A549 (cell line): ENCODE data around the gene ORMDL2. TPM values are rescaled to one million over a fixed set of nuclear protein-coding genes. Genes with fewer than 3 reads are reported as not detected.
A peak's percentile ranks its signal among the peaks of the same experiment; 100 is the strongest.

ENCODE experiments used
- ATAC-seq, 2 experiments: fragments of 200-7000 bp in 1 of 2; fragments of >200 bp in 1 of 2; cut with Nextera tagmentation in 1 of 2; cut with Tn5 transposase in 1 of 2; 3 replicates each; pipeline versions ENCODE4 v1.8.0 to v1.9.1; 2018 to 2020; ENCODE audit warnings: mild to moderate bottlenecking in 1 of 2, moderate library complexity in 1 of 2
- CTCF ChIA-PET: fragments of 300-600 bp; sonication (Branson Sonifier 250); formaldehyde crosslinking; extraction: SDS; loops from one replicate; lab custom pipeline; 2021; ENCODE audit warnings: antibody characterized with exemption, inconsistent platforms; lab: Yijun Ruan, JAX
- POLR2A ChIA-PET: fragments of 350-600 bp; formaldehyde crosslinking; extraction: SDS; loops from one replicate; lab custom pipeline; 2021; ENCODE audit warnings: antibody characterized with exemption, inconsistent platforms; lab: Yijun Ruan, JAX
- DNase-seq, 2 experiments: peaks; one replicate each; pipeline versions ENCODE4 v3.0.0 to v3.0.0-alpha.2; 2011 to 2016; ENCODE audit warnings: low read depth in 1 of 2, low spot score in 1 of 2
- FAIRE-seq: peaks from 2 replicates; lab custom pipeline; 2011; peaks lifted over from hg19 to GRCh38; lab: Jason Lieb, UNC
- H3K27ac ChIP-seq, 2 experiments: fragments of >200 bp; sonication (Bioruptor Twin); formaldehyde crosslinking; 3 replicates each; pipeline ENCODE4 v1.5.1; 2016 to 2017
- H3K4me1 ChIP-seq: fragments of >200 bp; sonication (Bioruptor Twin); formaldehyde crosslinking; 3 replicates; pipeline ENCODE4 v1.6.1; 2016
- H3K4me2 ChIP-seq: fragments of >200 bp; sonication (Bioruptor Twin); formaldehyde crosslinking; 3 replicates; pipeline ENCODE4 v1.6.1; 2016
- H3K4me3 ChIP-seq: fragments of >200 bp; sonication (Bioruptor Twin); formaldehyde crosslinking; 3 replicates; pipeline ENCODE4 v1.5.1; 2016
- H3K9me3 ChIP-seq: fragments of >200 bp; sonication (Bioruptor Twin); formaldehyde crosslinking; 3 replicates; pipeline ENCODE4 v1.6.1; 2016
- BCL3 ChIP-seq: fragments of >200 bp; sonication (Bioruptor Twin); formaldehyde crosslinking; IDR thresholded peaks from 3 replicates; pipeline ENCODE4 v1.6.1; 2016
- CBX2 ChIP-seq: fragments of 200-600 bp; sonication (generic); IDR thresholded peaks from 2 replicates; pipeline ENCODE4 v1.6.1; 2016; ENCODE audit warnings: low read depth, mild to moderate bottlenecking, borderline replicate concordance
- CHD2 ChIP-seq: fragments of 150-350 bp; IDR thresholded peaks from 2 replicates; pipeline ENCODE4 v1.6.1; 2014; ENCODE audit warnings: low read length; ENCODE audit not compliant: partially characterized antibody
- EHMT2 ChIP-seq: fragments of 200-600 bp; sonication (generic); IDR thresholded peaks from 2 replicates; pipeline ENCODE4 v1.6.1; 2016; ENCODE audit warnings: antibody characterized with exemption, low read depth, mild to moderate bottlenecking, moderate library complexity
- ELK1 ChIP-seq: fragments of 150-350 bp; IDR thresholded peaks from 2 replicates; pipeline ENCODE4 v1.6.1; 2014; ENCODE audit warnings: low read depth, mild to moderate bottlenecking, low read length
- FOXS1 ChIP-seq: fragments of 250-450 bp; sonication (Bioruptor Pico); IDR thresholded peaks from 2 replicates; pipeline ENCODE4 v1.5.0; 2020; ENCODE audit warnings: mild to moderate bottlenecking, moderate library complexity
- GATA3 ChIP-seq: IDR thresholded peaks from 2 replicates; pipeline ENCODE4 v1.6.1; 2012; ENCODE audit warnings: borderline replicate concordance
- HEYL ChIP-seq: fragments of 250-450 bp; sonication (Bioruptor Pico); IDR thresholded peaks from 2 replicates; pipeline ENCODE4 v1.8.0; 2021; ENCODE audit warnings: mild to moderate bottlenecking, moderate library complexity
- HOXA7 ChIP-seq: fragments of 250-450 bp; sonication (Bioruptor Pico); IDR thresholded peaks from 2 replicates; pipeline ENCODE4 v1.5.0; 2020; ENCODE audit warnings: mild to moderate bottlenecking, moderate library complexity
- HOXB13 ChIP-seq: fragments of 250-450 bp; sonication (Bioruptor Pico); IDR thresholded peaks from 2 replicates; pipeline ENCODE4 v1.5.0; 2020; ENCODE audit warnings: low read depth, mild to moderate bottlenecking, moderate library complexity
- HOXB5 ChIP-seq: fragments of 250-450 bp; sonication (Bioruptor Pico); IDR thresholded peaks from 2 replicates; pipeline ENCODE4 v1.5.0; 2020; ENCODE audit warnings: mild to moderate bottlenecking, moderate library complexity
- KDM5A ChIP-seq: fragments of 200-600 bp; sonication (generic); IDR thresholded peaks from 2 replicates; pipeline ENCODE4 v1.6.1; 2016; ENCODE audit warnings: antibody characterized with exemption, mild to moderate bottlenecking
- MAX ChIP-seq: IDR thresholded peaks from 2 replicates; pipeline ENCODE4 v1.6.1; 2012
- MAZ ChIP-seq: fragments of 150-350 bp; IDR thresholded peaks from 2 replicates; pipeline ENCODE4 v1.6.1; 2014; ENCODE audit warnings: antibody characterized with exemption, low read depth, low read length, borderline replicate concordance
- PBX3 ChIP-seq: IDR thresholded peaks from 2 replicates; pipeline ENCODE4 v1.6.1; 2012
- POLR2A ChIP-seq: IDR thresholded peaks from 2 replicates; pipeline ENCODE4 v1.6.1; 2012; ENCODE audit warnings: mild to moderate bottlenecking, low read length
- RNF2 ChIP-seq: fragments of 200-600 bp; sonication (generic); IDR thresholded peaks from 2 replicates; pipeline ENCODE4 v1.6.1; 2016; ENCODE audit warnings: low read depth, mild to moderate bottlenecking, antibody characterized with exemption, moderate library complexity, borderline replicate concordance
- TFCP2L1 ChIP-seq: fragments of 250-450 bp; sonication (Bioruptor Pico); IDR thresholded peaks from 2 replicates; pipeline ENCODE4 v1.5.0; 2021; ENCODE audit warnings: mild to moderate bottlenecking
- TP53 ChIP-seq: fragments of 250-450 bp; sonication (Bioruptor Pico); IDR thresholded peaks from 2 replicates; pipeline ENCODE4 v1.5.0; 2021; ENCODE audit warnings: mild to moderate bottlenecking, moderate library complexity
- ZC3H11A ChIP-seq: fragments of 450-650 bp; IDR thresholded peaks from 2 replicates; pipeline ENCODE4 v1.6.1; 2014; ENCODE audit warnings: antibody characterized with exemption, mild to moderate bottlenecking
- WGBS: methylation state at CpG from one replicate; pipeline ENCODE4 v1.1.6; 2017; ENCODE audit errors: missing lambda C conversion rate; 5-methylcytosine and 5-hydroxymethylcytosine counted together
- polyA plus RNA-seq, 4 experiments: library from polyadenylated mRNA; depleted of rRNA in 3 of 4; stranded (reverse); fragments of >200 nt; fragmentation: RNase III in 1 of 4; extraction: RNeasy Plus Mini Kit Qiagen cat#74134 plus additional on column Dnase treatment in 1 of 4; gene quantifications; 2 replicates in 3 of 4; 3 replicates in 1 of 4; pipeline ENCODE4 v1.2.3, GENCODE V29; 2011 to 2017

The ORMDL2 gene
- polyA plus RNA-seq, 2 of the 4 experiments (the other 2 are of a cell fraction) = 79.0 to 93.6 TPM

- WGBS = 17% methylated on average over 20 of the region's 23 CpGs
- Histone ChIP-seq H3K4me1 (peaks cover 27% of the 10 kb centered on the region; the same call in 2 of the 3 replicates), H3K9me3 (no peaks in the 10 kb centered on the region), H3K27ac (peak overlapping the region; percentile 89 to 91), H3K4me2 (peak overlapping the region; percentile 90), H3K4me3 (peak overlapping the region; percentile 80)
- ATAC-seq (peak; percentile 2 to 16; a peak in 4 of 6 replicates), DNase-seq (peak; percentile 40 to 48), FAIRE-seq (no peak)
- CTCF ChIA-PET = interaction anchor here (1.0 to 4.3 kb wide), 9 partner anchors 9 to 296 kb away, joined by 3 to 36 read pairs (median 6); partner anchors contain the start of genes MMP19 and PYM1
- TF ChIP-seq GATA3 = peak; percentile 58; the same call in 1 of the 2 replicates
- TF ChIP-seq MAX = peak; percentile 50; the same call in 1 of the 2 replicates
- TF ChIP-seq POLR2A = peak; percentile 43
- no peak for TF ChIP-seq KDM5A
- POLR2A ChIA-PET = interaction anchor here (0.7 to 2.5 kb wide), 12 partner anchors 11 to 287 kb away, joined by 3 to 84 read pairs (median 4); partner anchors contain the start of genes BLOC1S1, CD63, ORMDL2 and RAB5B
These were observed 13.0 kb downstream of the ORMDL2 start for GRCh38 chr12:55830601-55831446.

GRCh38 chr12:55831447-55831815 lies 13.6 kb downstream of the ORMDL2 start:
- CTCF ChIA-PET = interaction anchor here (1.1 to 4.3 kb wide), 6 partner anchors 8 to 108 kb away, joined by 4 to 36 read pairs (median 6); partner anchors contain the start of genes MMP19 and PYM1

More at GRCh38 chr12:55831447-55831815, 13.6 kb downstream of the ORMDL2 start:
- Histone ChIP-seq H3K9me3 (no peaks in the 10 kb centered on the region), H3K27ac (peak overlapping the region; percentile 89 to 91; a peak in 4 of 6 replicates), H3K4me3 (peak overlapping the region; percentile 80; the same call in 2 of the 3 replicates), H3K4me2 (peak overlapping the region; percentile 90), H3K4me1 (peaks cover 23% of the 10 kb centered on the region; the same call in 2 of the 3 replicates)
- DNase-seq = no peak
- 92% methylated on average over 1 of the region's 1 CpG for WGBS
- FAIRE-seq = no peak
- no peak for ATAC-seq
- POLR2A ChIA-PET = interaction anchor here (0.8 kb wide), 1 partner anchor 14 kb away, joined by 3 read pairs; the partner anchor contains the start of genes ORMDL2 and SARNP
- no peak for TF ChIP-seq BCL3
- no peak for TF ChIP-seq ZC3H11A
- no peak for TF ChIP-seq CHD2
- TF ChIP-seq HOXB5 = no peak
- TF ChIP-seq MAX = no peak
- no peak for TF ChIP-seq HEYL
- TF ChIP-seq HOXB13 (CRISPR knock-in tag) = no peak
- TF ChIP-seq KDM5A = no peak
- TF ChIP-seq FOXS1 (CRISPR knock-in tag) = no peak
- no peak for TF ChIP-seq MAZ
- TF ChIP-seq CBX2 = no peak
- TF ChIP-seq PBX3 = no peak
- no peak for TF ChIP-seq EHMT2
- TF ChIP-seq TP53 = no peak
- no peak for TF ChIP-seq RNF2
- no peak for TF ChIP-seq HOXA7 (CRISPR knock-in tag)
- no peak for TF ChIP-seq TFCP2L1 (CRISPR knock-in tag)
- TF ChIP-seq ELK1 = no peak
